ENCODE data around the gene MYBPC3.

DNA sequence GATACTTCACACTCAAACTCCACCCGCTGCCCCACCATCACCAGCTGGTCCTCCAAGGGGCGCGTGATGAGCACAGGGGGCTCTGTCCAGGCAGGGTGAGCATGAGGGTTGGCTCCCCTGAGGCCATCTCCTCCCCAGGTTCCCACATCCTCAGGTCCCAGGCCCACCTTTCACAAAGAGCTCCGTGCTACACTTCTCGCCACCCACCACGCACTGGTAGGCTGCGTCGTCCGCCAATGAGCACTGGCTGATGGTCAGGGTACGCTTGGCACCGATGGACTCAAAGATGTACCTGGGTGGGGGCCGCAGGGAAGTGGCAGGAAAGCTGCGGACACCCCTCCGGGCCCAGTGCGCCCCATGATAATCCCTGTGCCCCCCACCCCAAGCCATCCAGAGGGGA lies 9.6 kb downstream of the MYBPC3 start:
- TF ChIP-seq POLR2A (IDR thresholded peaks at IDR 0.05), result no peak
- no peak for TF ChIP-seq CTCF (IDR thresholded peaks at IDR 0.05)
- no peak for TF ChIP-seq EP300 (IDR thresholded peaks at IDR 0.05)

Data from tibial nerve (tissue), 4 donors.